ENCODE data around the gene IL25.

The IL25 gene

GRCh38 chr14:23353433-23353780 lies 19.2 kb upstream of the IL25 start:
- DNase-seq (ENCODE audit: low read depth, low spot score), result no peak
- TF ChIP-seq, protein P1, sequence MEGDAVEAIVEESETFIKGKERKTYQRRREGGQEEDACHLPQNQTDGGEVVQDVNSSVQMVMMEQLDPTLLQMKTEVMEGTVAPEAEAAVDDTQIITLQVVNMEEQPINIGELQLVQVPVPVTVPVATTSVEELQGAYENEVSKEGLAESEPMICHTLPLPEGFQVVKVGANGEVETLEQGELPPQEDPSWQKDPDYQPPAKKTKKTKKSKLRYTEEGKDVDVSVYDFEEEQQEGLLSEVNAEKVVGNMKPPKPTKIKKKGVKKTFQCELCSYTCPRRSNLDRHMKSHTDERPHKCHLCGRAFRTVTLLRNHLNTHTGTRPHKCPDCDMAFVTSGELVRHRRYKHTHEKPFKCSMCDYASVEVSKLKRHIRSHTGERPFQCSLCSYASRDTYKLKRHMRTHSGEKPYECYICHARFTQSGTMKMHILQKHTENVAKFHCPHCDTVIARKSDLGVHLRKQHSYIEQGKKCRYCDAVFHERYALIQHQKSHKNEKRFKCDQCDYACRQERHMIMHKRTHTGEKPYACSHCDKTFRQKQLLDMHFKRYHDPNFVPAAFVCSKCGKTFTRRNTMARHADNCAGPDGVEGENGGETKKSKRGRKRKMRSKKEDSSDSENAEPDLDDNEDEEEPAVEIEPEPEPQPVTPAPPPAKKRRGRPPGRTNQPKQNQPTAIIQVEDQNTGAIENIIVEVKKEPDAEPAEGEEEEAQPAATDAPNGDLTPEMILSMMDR (IDR thresholded peaks at IDR 0.05; ENCODE audit: low read depth, low read length), result no peak
- in situ Hi-C loops (cut with HindIII; ENCODE audit: low sequenced_read_pairs), result no loop called here
- no peak overlapping the region for H3K4me3 ChIP-seq (ENCODE audit: low read depth, low read length)

DNA sequence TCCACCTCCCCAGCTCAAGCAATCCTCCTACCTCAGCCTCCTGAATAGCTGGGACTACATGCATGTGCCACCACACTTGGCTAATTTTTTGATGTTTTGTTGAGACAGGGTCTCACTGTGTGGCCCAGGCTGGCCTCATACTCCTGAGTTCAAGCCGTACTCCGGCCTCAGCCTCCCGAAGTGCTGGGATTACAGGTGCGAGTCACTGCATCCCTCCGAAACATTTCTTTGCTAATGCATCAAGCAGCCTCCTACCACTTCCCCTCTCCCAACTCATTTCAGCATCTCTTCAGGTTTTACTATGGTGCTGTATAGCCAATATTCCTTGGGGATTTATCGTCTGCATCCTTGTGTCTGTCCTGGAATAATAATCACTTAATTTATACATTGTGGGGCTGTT lies 17.6 kb upstream of the IL25 start:
- in situ Hi-C loops (cut with HindIII; ENCODE audit: low sequenced_read_pairs), result no loop called here
- TF ChIP-seq, protein P1 (IDR thresholded peaks at IDR 0.05; ENCODE audit: low read depth, low read length), result no peak
- DNase-seq (ENCODE audit: low read depth, low spot score), result no peak
- no peak overlapping the region for H3K4me3 ChIP-seq (ENCODE audit: low read depth, low read length)

DNA sequence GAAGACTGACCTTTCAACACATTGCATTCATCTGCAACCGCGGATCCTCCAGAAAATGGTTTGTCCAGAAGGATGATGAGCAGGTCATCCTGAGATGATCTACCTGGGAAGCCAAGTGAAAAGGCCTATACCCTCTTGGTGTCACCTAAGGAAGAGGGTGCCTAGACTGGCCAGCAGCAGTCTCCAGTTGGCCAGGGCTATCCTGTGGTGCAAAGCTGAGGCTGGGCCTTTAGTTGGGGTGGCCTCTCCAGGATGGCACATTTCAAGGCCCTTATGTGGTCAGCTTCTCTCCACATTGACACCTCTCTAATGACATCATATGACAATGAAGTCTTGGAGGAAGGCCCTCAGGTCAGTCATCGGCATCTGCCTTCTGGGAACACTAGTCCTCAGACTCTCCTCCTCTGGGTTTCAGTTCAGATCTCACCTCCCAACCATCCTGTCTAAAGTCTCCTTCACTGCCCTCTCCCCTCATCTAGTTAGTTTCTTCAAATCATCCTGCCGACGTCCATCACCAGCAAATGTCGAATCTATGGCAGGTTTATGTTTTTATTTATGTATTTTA lies 16.7 kb upstream of the IL25 start:
- in situ Hi-C loops (cut with HindIII; ENCODE audit: low sequenced_read_pairs), result no loop called here

GRCh38 chr14:23356662-23357061 lies 15.9 kb upstream of the IL25 start:
- no peak overlapping the region for H3K4me3 ChIP-seq (ENCODE audit: low read depth, low read length)
- in situ Hi-C loops (cut with HindIII; ENCODE audit: low sequenced_read_pairs), result no loop called here
- DNase-seq (ENCODE audit: low read depth, low spot score), result no peak
- TF ChIP-seq, protein P1 (IDR thresholded peaks at IDR 0.05; ENCODE audit: low read depth, low read length), result no peak

More for the DNA sequence above, 16.7 kb upstream of the IL25 start:
- TF ChIP-seq, protein P1 (IDR thresholded peaks at IDR 0.05; ENCODE audit: low read depth, low read length), result no peak
- no peak for DNase-seq (ENCODE audit: low read depth, low spot score)
- H3K4me3 ChIP-seq (ENCODE audit: low read depth, low read length), result no peak overlapping the region

- TF ChIP-seq, protein P1 (IDR thresholded peaks at IDR 0.05; ENCODE audit: low read depth, low read length), result no peak
- no peak overlapping the region for H3K4me3 ChIP-seq (ENCODE audit: low read depth, low read length)
- in situ Hi-C loops (cut with HindIII; ENCODE audit: low sequenced_read_pairs), result no loop called here
- DNase-seq (ENCODE audit: low read depth, low spot score), result no peak
These were observed 15.3 kb upstream of the IL25 start for GRCh38 chr14:23357261-23357660.

GRCh38 chr14:23358042-23358441 lies 14.6 kb upstream of the IL25 start:
- no peak overlapping the region for H3K4me3 ChIP-seq (ENCODE audit: low read depth, low read length)
- TF ChIP-seq, protein P1 (IDR thresholded peaks at IDR 0.05; ENCODE audit: low read depth, low read length), result no peak
- DNase-seq (ENCODE audit: low read depth, low spot score), result no peak
- in situ Hi-C loops (cut with HindIII; ENCODE audit: low sequenced_read_pairs), result no loop called here

Measured in astrocyte of the spinal cord (primary cell).